HG02840 (cell line): Measurements from ENCODE around the gene CROCC.

ENCODE experiments used
- ATAC-seq: cut with Tn5 transposase; IDR thresholded peaks from one replicate; pipeline ENCODE4 v1.9.1; 2021; ENCODE audit warnings: mild to moderate bottlenecking, moderate library complexity, moderate number of reproducible peaks; ENCODE audit not compliant: unreplicated experiment, low FRiP score

Gene CROCC

GRCh38 chr1:16981269-16981849 is 59.6 kb downstream of the CROCC start:
- ATAC-seq, result no peak

GRCh38 chr1:16982902-16983301 is 61.2 kb downstream of the CROCC start:
- ATAC-seq, result no peak

- no peak for ATAC-seq
These were observed 61.9 kb downstream of the CROCC start for GRCh38 chr1:16983649-16984048.

- ATAC-seq, result no peak
These were observed 63.0 kb downstream of the CROCC start for GRCh38 chr1:16984717-16985116.

- no peak for ATAC-seq
These were observed 64.4 kb downstream of the CROCC start for GRCh38 chr1:16986113-16986512.

- no peak for ATAC-seq
These were observed 64.8 kb downstream of the CROCC start for GRCh38 chr1:16986560-16986959.

GRCh38 chr1:16986962-16987361 is 65.2 kb downstream of the CROCC start:
- no peak for ATAC-seq

- no peak for ATAC-seq
These were observed 66.5 kb downstream of the CROCC start for GRCh38 chr1:16988210-16988609.

GRCh38 chr1:16989676-16990391 is 68.1 kb downstream of the CROCC start:
- ATAC-seq, result no peak

- no peak for ATAC-seq
These were observed 69.8 kb downstream of the CROCC start for GRCh38 chr1:16991571-16991970.

- ATAC-seq, result no peak
These were observed 70.4 kb downstream of the CROCC start for GRCh38 chr1:16992102-16992501.

GRCh38 chr1:16992675-16993074 is 70.9 kb downstream of the CROCC start:
- no peak for ATAC-seq

- no peak for ATAC-seq
These were observed 71.8 kb downstream of the CROCC start for GRCh38 chr1:16993521-16994038.

GRCh38 chr1:16996845-16997244 is 75.1 kb downstream of the CROCC start:
- no peak for ATAC-seq

- ATAC-seq, result no peak
These were observed 76.9 kb downstream of the CROCC start for GRCh38 chr1:16998589-16998988.

- no peak for ATAC-seq
These were observed 78.1 kb downstream of the CROCC start for GRCh38 chr1:16999863-17000262.

GRCh38 chr1:17001760-17002523 is 80.2 kb downstream of the CROCC start:
- ATAC-seq, result no peak

- no peak for ATAC-seq
These were observed 80.8 kb downstream of the CROCC start for GRCh38 chr1:17002524-17002902.

GRCh38 chr1:17004466-17005364 is 83.0 kb downstream of the CROCC start:
- ATAC-seq, result no peak

- no peak for ATAC-seq
These were observed 83.6 kb downstream of the CROCC start for GRCh38 chr1:17005365-17005740.
